GM23248 (cell line): ENCODE results near the gene C15orf40.

Source experiments
- EZH2 ChIP-seq: fragments of 200-600 bp; sonication (generic); IDR thresholded peaks from 2 replicates; pipeline ENCODE4 v1.6.1; 2018; ENCODE audit warnings: antibody characterized with exemption, mild to moderate bottlenecking; ENCODE audit not compliant: insufficient read depth, poor library complexity, severe bottlenecking
- EZH2phosphoT487 ChIP-seq: fragments of 200-600 bp; sonication (generic); IDR thresholded peaks from 2 replicates; pipeline ENCODE4 v1.6.1; 2018; ENCODE audit warnings: antibody characterized with exemption, moderate library complexity, mild to moderate bottlenecking, low read depth; ENCODE audit not compliant: insufficient read depth

DNA sequence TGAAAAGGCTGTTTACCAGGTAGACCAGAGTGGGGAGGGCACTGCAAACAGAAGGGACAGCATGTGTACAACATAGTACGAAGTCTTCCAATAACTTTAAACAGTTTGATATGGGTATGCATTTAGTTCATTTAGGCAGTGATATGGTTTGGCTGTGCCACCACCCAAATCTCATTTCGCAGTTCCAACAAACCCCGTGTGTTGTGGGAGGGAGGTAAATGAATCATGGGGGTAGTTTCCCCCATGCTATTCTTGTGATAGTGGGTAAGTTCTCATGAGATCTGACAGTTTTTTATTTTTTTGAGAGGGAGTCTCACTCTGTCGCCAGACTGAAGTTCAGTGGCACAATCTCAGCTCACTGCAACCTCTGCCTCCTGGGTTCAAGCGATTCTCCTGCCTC, 33.0 kb downstream of the C15orf40 start:
- TF ChIP-seq EZH2 (no peak), EZH2phosphoT487 (no peak)
